ENCODE data around the gene OR52D1.

OR52D1 gene

GRCh38 chr11:5488385-5488784, at the start of gene OR52D1:
OR52D1 (plus strand) TSS chr11:5488685; CDS start chr11:5488707, 22 bp downstream.
- no peak for DNase-seq (ENCODE audit: low read depth in 3 of 3, low spot score in 1 of 3)

GRCh38 chr11:5441414-5441813, 47.1 kb upstream of the OR52D1 start, which contains the start of gene OR51I1:
OR51I1 (minus strand) TSS chr11:5441514; CDS start chr11:5441514, 0 bp downstream.
- DNase-seq (ENCODE audit: low read depth in 3 of 3, low spot score in 1 of 3): no peak

GRCh38 chr11:5443835-5444393, 44.6 kb upstream of the OR52D1 start:
- no peak for DNase-seq (ENCODE audit: low read depth in 3 of 3, low spot score in 1 of 3)

- no peak for DNase-seq (ENCODE audit: low read depth in 3 of 3, low spot score in 1 of 3)
Measured at GRCh38 chr11:5449023-5449422, 39.5 kb upstream of the OR52D1 start, which contains the start of gene OR51I2. OR51I2 (plus strand) TSS chr11:5449323; CDS start chr11:5453489, 4,166 bp downstream.

GRCh38 chr11:5449432-5449831, 39.1 kb upstream of the OR52D1 start:
- no peak for DNase-seq (ENCODE audit: low read depth in 3 of 3, low spot score in 1 of 3)

GRCh38 chr11:5460983-5461621, 27.4 kb upstream of the OR52D1 start:
- no peak for DNase-seq (ENCODE audit: low read depth in 3 of 3, low spot score in 1 of 3)

GRCh38 chr11:5467527-5467926, 21.0 kb upstream of the OR52D1 start:
- DNase-seq (ENCODE audit: low read depth in 3 of 3, low spot score in 1 of 3): no peak

GRCh38 chr11:5473921-5474320, 14.6 kb upstream of the OR52D1 start:
- no peak for DNase-seq (ENCODE audit: low read depth in 3 of 3, low spot score in 1 of 3)

GRCh38 chr11:5476186-5476819, 12.2 kb upstream of the OR52D1 start:
- peak in 2 of 3 donors; percentile 1 to 4 for DNase-seq (ENCODE audit: low read depth in 3 of 3, low spot score in 1 of 3)

GRCh38 chr11:5486003-5486402, 2.5 kb upstream of the OR52D1 start:
- no peak for DNase-seq (ENCODE audit: low read depth in 3 of 3, low spot score in 1 of 3)

- no peak for DNase-seq (ENCODE audit: low read depth in 3 of 3, low spot score in 1 of 3)
Measured at GRCh38 chr11:5486421-5486820, 2.1 kb upstream of the OR52D1 start.

GRCh38 chr11:5488798-5489399, 414 bp downstream of the OR52D1 start:
- DNase-seq (ENCODE audit: low read depth in 3 of 3, low spot score in 1 of 3): no peak

GRCh38 chr11:5489576-5490357, 1.3 kb downstream of the OR52D1 start:
- no peak for DNase-seq (ENCODE audit: low read depth in 3 of 3, low spot score in 1 of 3)

GRCh38 chr11:5499671-5500070, 11.2 kb downstream of the OR52D1 start:
- no peak for DNase-seq (ENCODE audit: low read depth in 3 of 3, low spot score in 1 of 3)

- no peak for DNase-seq (ENCODE audit: low read depth in 3 of 3, low spot score in 1 of 3)
Measured at GRCh38 chr11:5500393-5500801, 11.9 kb downstream of the OR52D1 start.

- DNase-seq (ENCODE audit: low read depth in 3 of 3, low spot score in 1 of 3): no peak
Measured at GRCh38 chr11:5504403-5504921, 16.0 kb downstream of the OR52D1 start.

- DNase-seq (ENCODE audit: low read depth in 3 of 3, low spot score in 1 of 3): no peak
Measured at GRCh38 chr11:5505363-5506048, 17.0 kb downstream of the OR52D1 start.

- no peak for DNase-seq (ENCODE audit: low read depth in 3 of 3, low spot score in 1 of 3)
Measured at GRCh38 chr11:5507177-5507932, 18.9 kb downstream of the OR52D1 start.

- no peak for DNase-seq (ENCODE audit: low read depth in 3 of 3, low spot score in 1 of 3)
Measured at GRCh38 chr11:5507933-5508305, 19.4 kb downstream of the OR52D1 start.

- DNase-seq (ENCODE audit: low read depth in 3 of 3, low spot score in 1 of 3): no peak
Measured at GRCh38 chr11:5508605-5509004, 20.1 kb downstream of the OR52D1 start.

Data from stimulated activated CD4-positive, alpha-beta T cell treated with anti-CD3 and anti-CD28 coated beads, TNF-alpha, amount 100 ng/mL, for 1 hour (primary cell).